LNCAP (cell line): ENCODE results near the gene PDE2A.

Experiments
- TF ChIP-seq, protein P1 (sequence below): fragments of 450-650 bp; IDR thresholded peaks from 2 replicates; pipeline ENCODE4 v1.5.1; 2017; ENCODE audit warnings: mild to moderate bottlenecking

PDE2A gene

DNA sequence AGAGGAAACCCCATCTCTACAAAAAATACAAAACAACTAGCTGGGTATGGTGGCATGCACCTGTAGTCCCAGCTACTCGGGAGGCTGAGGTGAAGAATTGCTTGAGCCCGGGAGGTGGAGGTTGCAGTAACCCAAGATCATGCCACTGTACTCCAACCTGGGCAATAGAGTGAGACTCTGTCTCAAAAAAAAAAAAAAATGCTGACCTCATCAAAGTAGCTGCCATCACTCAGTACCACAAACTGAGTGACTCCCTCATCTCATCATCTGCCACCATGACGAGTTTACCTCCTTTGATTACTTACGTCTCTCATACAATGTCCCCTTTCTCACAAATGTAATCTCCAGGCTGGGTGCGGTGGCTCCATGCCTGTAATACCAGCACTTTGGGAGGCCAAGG is 122.7 kb downstream of the PDE2A start:
- TF ChIP-seq, protein P1, sequence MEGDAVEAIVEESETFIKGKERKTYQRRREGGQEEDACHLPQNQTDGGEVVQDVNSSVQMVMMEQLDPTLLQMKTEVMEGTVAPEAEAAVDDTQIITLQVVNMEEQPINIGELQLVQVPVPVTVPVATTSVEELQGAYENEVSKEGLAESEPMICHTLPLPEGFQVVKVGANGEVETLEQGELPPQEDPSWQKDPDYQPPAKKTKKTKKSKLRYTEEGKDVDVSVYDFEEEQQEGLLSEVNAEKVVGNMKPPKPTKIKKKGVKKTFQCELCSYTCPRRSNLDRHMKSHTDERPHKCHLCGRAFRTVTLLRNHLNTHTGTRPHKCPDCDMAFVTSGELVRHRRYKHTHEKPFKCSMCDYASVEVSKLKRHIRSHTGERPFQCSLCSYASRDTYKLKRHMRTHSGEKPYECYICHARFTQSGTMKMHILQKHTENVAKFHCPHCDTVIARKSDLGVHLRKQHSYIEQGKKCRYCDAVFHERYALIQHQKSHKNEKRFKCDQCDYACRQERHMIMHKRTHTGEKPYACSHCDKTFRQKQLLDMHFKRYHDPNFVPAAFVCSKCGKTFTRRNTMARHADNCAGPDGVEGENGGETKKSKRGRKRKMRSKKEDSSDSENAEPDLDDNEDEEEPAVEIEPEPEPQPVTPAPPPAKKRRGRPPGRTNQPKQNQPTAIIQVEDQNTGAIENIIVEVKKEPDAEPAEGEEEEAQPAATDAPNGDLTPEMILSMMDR, result no peak

DNA sequence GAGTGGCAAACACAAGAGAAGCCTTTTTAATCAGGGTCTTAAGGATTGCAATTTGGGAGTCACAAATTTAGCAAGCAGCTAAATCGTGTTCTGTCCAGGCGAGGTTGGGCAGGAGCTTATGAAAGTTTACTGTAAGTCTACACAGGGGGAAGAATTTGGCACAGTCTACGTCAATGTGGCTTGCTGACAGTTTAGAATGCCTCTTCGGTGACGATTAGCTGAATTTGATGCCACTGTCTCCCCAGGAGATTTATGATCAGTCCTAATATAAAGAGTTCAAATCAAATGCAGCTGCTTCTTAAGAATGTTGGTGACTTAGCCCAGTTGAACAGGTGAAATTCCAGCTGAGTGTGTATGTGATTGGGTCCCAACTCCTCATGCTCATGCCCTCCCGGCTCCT is 125.8 kb downstream of the PDE2A start:
- TF ChIP-seq, protein P1, result no peak

DNA sequence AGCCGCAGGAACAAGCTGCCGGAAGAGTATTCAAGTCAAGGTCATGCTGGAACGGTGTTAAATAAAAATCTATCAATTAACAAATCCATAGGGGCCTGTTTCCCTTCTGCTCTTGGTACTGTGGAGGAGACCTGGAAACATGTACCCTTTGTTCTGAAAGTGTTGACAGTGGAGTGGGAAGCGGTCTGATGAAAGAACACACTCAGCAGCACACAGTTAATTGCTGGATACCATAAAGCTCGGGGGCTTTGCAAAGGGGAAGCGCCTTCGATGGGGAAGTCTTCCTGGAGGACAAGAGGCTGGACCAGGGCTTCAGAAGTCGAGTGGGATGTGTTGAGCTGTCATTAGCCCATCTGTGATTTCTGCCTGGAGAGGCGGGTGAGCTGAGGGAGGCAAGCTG is 127.4 kb downstream of the PDE2A start:
- TF ChIP-seq, protein P1, result no peak

DNA sequence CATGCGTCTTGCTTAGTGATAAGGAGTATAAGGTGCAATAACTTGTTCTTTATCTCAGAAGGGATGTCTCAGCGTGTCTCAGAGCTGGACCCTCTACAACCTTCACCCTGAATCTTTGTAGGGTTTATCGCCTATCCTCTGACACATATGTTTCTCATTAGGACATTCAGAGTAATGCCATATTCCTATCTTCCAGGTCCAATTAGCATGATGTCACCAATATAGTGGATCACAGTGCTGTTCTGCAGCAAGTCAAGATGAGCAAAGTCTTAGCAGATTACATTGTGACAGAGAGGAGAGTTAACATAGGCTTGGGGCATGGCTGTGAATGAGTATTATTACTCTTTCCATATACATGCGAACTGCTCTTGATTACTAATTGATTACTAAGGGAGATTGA is 129.6 kb downstream of the PDE2A start:
- TF ChIP-seq, protein P1, result no peak

DNA sequence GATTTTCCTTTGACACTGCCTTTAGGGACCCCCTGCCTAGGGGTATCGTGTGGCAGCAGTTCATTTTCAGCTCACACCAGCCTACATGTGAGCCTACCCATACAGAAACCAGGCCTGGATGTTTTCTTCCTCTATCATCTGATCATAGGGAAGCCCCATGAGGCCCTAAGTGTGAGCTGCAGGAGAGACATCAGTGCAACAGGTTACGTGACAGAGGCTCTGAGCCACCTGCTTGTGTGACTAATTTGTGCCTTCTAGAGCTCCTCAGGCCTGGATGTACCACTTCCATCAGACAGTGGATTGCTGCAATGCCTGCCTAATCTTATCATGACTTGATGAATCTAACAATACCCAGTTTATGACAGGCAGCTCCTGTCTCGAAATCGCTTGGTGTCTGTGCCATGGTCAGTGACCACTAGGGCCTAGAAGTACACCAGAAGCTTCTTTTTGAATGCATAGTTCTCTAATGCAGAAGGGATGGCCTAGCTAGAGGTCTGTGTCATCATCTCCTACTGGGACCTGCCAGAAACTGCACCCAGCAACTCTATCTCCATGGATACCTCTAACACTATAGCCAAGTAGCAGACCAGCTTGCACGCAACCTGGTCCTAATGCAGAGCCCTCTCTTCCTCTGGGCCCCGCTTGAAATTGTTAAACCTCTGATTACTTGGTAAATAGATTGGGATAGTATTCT is 130.2 kb downstream of the PDE2A start:
- TF ChIP-seq, protein P1, result no peak

DNA sequence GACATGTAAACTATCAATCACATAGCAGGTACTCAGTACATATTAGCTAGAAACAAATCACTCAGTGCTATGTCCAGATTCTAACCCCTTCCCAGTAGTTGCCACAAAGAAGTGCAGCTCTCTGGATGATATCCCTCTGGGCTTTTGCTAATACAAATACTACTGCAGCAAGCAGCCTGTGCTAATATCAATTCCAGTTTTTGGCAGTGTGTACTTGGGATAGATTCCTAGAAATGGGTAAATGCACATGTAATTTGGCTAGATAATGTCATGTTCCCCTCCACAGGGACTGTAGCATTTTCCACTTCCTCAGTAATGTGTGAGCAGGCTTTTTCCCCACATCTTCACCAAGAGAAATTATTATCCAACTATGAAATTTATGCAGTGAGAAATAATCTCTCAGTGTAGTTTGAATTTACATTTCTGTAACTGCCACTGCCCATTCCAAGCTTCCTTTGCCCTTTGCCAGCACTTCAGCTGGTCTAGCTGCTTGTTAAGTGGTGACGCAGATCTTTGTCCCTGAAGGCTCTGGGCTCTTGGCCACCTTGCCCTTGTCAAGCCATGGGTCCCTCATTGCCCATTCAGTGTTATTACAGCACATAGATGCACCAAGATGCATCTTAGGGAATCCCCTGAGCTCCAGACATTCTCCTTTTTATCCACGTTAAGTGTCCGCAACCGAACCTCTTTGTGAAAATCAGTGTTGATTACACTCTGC is 132.8 kb downstream of the PDE2A start:
- TF ChIP-seq, protein P1, result no peak

DNA sequence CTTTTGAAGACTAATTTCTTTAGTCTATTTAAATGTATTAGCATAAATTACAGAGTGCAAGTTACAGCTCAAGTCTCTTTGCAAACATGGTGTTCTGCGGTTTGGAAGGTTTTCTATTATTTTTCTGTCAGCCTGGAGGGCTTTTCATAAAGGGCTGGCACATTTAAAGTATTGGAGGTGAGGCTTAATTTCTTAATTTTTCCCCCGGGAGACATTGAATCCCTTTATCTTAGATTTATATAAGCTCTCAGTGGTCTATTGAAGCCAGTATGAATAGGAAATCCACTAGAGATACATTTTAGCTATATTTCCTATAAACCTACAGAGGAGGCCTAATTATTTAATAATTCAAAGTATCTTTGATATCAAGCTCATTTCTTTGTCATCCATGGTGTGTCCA is 137.2 kb downstream of the PDE2A start:
- TF ChIP-seq, protein P1, result no peak
